HG03378 (cell line): ENCODE results near the gene NCAPD3.

Experiments used
- ATAC-seq: cut with Tn5 transposase; IDR thresholded peaks from one replicate; pipeline ENCODE4 v1.9.1; 2021; ENCODE audit warnings: mild to moderate bottlenecking, moderate library complexity; ENCODE audit not compliant: unreplicated experiment

Gene NCAPD3

DNA sequence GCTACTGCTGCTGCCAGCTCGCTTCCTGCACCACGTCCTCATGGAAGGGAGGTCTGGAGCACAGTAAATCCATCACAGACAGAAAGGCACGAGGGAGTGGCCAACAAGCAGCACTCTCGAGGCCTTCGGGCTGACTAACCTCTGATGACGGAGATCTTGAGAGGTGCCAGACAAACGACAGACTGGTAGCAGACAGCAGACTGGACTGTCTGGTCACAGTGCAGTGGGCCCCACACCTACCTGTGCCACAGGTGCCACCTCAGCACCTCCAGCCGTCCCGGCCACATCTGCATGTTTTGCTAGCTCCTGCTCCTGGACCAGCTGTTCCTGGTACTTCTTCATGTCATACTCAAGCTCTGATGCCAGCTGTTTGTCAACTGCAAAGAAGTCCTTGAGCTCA is 64.1 kb downstream of the NCAPD3 start:
- no peak for ATAC-seq

DNA sequence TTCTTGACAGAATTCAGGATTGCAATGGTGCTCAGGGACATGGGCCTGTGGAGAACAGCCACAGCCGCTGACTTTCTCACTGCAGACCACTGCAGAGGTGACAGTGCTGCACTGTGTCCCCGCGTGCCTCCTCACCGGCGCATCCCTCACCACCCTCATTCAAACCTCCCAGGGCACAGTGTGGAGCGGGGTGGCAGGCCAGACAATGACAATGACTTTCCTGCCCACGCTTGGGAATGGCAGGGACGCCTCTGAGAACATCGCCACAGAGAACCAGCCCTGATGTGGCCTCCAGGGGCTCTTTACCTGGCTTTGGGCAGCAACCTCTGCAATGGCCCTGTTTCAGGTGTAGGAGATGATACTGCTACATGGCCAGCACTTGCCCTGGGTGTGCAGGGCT is 65.7 kb downstream of the NCAPD3 start:
- ATAC-seq, result no peak

DNA sequence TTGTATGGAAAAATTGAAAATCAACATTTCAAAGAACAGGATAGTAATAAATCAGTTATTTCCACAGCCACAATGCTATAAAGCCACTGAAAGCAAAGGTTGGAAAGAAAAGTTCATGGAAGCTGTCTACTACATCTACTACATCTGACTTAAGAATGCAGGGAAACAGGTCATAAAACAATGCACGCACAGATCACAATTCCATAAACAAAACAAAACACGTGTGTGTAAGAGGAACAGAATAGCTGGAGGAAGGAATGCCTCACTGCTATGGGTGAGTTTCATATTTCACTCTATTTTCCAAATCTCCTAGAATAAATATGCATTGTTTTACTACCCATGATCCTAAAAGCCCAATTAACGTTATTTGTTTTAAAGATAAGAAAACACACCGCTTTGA is 66.3 kb downstream of the NCAPD3 start:
- no peak for ATAC-seq

DNA sequence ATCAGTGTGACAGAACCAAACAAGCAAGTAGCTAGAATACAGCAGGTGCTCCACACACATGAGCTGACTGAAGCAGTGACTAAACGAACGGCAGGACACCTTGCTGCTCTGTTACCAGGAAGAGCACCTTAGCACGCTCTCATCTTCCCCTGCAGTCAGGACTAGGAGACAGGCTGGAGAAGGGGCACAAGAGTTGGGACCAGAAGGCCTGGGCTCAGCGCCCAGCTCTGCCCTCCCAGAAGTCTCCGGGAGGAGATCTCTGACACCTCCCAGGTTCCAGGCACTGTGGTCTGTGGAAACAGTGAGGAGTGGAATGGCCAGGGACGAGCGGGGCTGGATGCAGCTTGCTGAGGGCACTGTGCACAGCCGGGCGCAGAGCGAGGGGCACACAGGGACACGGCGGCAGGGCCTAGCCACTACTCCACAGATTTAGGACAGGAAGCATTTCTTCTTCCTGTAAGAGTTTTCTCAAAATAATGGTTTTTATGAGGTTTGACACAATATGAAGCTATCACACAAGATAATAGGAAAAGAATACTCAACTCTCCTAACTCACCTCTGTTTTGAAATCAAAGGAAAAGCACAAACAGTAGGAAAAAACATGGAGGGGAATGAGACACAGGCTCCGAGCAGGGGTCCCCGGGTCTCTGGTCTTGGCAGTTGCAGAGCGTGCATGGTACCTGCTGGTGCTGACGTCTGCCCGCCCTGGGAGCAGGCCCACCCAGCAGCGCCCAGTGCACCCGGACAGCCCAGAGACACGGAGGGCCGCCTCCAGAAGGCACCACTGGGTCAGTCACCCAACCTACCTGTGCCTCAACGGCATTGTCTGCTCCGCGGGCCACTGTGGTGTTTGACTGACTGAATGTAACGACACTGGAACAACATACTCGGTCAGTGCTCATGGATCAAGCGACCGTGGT is 67.6 kb downstream of the NCAPD3 start:
- ATAC-seq, result no peak

DNA sequence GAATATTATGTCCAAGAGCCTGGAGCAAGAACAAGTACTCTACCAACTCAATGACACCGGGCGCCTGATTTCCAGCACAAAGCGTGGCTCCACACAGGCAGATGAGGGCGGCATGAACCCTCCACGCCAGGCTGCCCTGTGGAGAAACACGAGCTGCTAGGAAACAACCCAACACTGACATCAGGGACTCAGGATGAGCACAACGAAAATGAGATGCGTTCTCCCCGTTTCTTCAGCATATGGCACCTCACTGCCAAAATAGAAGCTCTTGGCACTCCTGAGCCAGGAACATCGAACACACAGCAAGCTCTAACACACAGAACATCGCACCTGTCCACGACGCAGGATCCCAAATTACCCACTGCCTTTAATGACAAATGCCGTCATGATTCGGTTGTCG is 68.3 kb downstream of the NCAPD3 start:
- no peak for ATAC-seq

DNA sequence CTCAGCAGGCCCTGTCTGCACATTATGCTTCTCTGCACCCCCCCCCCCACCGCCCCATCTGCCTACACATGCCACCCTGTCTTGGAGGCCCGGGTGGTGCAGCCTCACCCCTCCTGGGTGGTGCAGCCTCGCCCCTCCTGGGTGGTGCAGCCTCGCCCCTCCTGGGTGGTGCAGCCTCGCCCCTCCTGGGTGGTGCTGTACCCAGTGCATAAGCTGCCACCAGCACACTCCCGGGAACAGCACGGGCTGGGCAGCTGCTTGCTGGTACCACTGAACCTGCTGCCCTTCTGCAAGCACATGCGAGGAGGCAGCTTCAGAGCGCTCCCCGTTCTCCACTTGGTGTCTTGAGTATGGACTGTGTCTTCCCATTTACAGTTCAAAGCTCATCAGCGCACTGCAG is 69.3 kb downstream of the NCAPD3 start:
- no peak for ATAC-seq

DNA sequence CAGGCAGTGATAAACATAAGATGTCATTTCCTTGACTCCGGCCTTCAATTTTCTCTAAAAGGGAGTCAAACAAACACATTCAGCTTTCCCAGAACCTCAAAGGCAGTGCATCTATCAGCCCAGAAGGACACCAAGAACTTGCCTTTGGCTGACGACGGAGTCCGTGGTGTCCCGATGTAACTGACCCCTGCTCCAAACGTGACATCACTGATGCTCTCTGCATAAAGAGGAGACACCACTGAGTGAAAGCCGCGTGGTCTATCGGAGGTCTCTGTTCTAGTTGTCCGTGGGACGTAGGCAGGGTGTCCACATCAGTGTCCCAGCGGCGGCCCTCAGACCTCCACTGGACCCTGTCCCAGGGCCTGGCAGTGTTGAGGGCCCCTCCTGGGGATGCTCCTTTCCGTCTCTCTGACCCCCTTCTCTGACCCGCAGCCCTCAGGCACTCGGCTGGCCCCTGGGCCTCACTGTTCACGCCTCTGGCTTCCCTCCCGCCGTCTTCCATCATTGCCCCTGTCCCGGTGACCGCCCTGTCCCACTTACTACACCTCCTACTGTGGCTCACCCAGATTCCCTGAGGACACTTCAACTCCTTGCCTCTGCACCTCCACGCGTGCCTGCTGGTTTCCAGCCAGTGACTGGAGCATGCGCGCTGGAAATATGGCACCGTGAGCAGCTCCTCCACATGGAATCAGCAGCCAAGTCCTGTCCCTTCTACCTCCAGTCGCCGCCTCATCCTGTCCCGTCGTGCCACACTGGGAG is 70.4 kb downstream of the NCAPD3 start:
- ATAC-seq, result no peak

DNA sequence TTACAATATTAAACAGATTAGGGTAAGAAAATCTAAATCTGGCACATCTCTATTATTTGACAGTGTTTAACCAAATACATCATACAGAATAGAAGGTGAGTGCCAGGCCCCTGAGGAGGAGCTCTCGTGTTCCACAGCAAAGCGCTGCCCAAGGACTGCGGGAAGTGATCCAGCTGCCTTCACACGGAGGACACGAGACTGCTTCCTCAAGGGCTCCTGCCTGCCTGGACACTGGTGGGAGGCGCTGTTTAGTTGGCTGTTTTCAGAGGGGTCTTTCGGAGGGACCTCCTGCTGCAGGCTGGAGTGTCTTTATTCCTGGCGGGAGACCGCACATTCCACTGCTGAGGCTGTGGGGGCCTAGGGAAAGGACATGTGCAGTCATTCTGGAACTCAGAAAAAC is 71.1 kb downstream of the NCAPD3 start:
- ATAC-seq, result no peak

DNA sequence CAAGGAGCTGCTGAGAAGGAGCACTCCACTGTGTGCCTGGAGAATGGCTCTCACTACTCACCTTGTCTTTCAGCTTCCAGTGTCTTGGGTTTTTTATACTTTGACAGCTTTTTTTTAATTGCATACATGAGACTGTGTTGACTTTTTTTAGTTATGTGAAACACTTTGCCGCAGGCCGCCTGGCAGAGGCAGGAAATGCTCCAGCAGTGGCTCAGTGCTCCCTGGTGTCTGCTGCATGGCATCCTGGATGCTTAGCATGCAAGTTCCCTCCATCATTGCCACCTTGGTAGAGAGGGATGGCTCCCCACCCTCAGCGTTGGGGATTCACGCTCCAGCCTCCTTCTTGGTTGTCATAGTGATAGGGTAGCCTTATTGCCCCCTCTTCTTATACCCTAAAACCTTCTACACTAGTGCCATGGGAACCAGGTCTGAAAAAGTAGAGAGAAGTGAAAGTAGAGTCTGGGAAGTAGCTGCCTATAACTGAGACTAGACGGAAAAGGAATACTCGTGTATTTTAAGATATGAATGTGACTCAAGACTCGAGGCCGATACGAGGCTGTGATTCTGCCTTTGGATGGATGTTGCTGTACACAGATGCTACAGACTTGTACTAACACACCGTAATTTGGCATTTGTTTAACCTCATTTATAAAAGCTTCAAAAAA is 72.6 kb downstream of the NCAPD3 start:
- ATAC-seq, result no peak

DNA sequence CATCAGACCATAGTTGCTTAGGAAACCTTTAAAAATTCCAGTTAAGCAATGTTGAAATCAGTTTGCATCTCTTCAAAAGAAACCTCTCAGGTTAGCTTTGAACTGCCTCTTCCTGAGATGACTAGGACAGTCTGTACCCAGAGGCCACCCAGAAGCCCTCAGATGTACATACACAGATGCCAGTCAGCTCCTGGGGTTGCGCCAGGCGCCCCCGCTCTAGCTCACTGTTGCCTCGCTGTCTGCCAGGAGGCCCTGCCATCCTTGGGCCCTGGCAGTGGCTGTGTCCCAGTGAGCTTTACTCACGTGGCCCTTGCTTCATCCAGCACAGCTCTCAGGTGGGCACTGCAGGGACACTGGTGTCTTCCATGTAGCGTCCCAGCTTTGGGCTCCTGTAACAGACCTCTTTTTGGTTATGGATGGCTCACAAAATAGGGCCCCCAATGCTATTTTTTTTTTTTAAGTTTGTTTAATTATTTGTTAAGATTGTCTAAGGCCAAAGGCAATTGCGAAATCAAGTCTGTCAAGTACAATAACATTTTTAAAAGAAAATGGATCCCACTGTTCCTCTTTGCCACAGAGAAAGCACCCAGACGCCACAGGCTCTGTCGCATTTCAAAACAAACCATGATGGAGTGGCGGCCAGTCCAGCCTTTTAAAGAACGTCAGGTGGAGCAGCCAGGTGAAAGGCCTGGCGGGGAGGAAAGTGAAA is 73.4 kb downstream of the NCAPD3 start:
- no peak for ATAC-seq

DNA sequence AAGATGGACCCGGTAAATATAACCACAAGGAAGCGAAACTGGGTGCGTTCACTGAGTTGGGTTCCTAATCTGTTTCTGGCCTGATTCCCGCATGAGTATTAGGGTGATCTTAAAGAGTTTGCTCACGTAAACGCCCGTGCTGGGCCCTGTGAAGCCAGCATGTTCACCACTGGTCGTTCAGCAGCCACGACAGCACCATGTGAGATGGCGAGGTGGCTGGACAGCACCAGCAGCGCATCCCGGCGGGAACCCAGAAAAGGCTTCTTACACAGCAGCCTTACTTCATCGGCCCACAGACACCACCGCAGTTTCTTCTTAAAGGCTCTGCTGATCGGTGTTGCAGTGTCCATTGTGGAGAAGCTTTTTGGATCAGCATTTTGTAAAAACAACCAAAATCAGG is 74.4 kb downstream of the NCAPD3 start:
- ATAC-seq, result no peak

DNA sequence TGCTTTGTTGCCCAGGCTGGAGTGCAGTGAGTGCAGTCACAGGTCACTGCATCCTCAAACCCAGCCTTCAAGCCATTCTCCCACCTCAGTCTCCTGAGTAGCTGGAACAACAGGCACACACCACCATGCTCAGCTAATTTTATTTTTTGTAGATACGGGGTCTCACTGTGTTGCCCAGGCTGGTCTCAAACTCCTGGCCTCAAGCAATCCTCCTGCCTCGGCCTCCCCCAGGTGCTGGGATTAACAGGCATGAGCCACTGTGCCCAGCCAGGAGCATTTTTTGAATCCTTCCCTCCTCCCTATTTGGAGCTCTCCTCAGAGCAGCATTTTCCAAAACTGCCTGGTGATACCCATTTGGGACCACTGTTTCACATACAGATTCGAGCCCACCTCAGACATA is 77.2 kb downstream of the NCAPD3 start:
- ATAC-seq, result no peak

DNA sequence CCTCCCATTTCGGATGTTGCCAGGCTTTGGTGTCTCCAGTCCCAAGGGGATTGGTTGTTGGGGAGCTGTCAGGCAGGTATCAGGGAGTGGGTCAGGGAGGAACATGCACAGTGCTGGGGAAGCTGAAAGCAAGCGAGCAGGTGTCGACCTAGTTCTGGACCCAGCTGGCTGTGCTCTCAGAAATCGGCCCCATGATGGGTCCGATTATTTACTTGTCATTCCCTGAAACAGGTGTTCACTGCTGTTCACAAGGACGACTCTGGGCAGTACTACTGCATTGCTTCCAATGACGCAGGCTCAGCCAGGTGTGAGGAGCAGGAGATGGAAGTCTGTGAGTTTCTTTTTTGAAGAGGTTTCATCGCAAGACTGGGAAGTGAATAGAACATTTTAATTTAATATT is 78.1 kb downstream of the NCAPD3 start:
- no peak for ATAC-seq

DNA sequence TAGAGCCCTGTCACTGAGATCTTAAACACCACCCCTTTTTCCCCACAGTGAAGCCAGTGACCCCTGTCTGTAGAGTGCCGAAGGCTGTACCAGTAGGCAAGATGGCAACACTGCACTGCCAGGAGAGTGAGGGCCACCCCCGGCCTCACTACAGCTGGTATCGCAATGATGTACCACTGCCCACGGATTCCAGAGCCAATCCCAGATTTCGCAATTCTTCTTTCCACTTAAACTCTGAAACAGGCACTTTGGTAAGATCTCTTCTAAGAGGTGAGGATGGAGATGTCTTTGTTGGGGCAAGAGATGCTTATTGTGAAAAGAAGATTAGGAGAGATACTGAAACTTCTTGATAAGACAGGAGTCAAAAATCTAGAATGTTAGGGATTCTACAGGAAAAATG is 79.0 kb downstream of the NCAPD3 start:
- ATAC-seq, result no peak

DNA sequence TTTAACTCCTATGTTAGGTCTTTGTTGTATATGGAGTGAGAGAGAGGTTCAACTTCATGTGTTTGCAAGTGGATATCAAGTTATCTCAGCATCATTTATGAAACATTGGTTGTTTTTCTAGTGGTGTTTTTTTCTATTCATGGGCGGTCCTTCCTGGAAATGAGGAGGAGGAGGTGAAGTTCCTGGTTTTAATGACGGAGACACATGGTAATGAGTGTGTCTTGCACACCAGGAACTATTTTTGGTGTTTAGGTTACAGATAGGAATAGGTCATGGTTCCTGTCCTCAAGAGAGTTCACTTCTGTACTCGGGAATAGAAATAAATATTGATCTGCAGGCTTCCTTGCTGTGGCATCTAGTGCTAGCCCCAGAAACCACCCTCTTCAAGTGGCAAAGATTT is 80.0 kb downstream of the NCAPD3 start:
- ATAC-seq, result no peak

DNA sequence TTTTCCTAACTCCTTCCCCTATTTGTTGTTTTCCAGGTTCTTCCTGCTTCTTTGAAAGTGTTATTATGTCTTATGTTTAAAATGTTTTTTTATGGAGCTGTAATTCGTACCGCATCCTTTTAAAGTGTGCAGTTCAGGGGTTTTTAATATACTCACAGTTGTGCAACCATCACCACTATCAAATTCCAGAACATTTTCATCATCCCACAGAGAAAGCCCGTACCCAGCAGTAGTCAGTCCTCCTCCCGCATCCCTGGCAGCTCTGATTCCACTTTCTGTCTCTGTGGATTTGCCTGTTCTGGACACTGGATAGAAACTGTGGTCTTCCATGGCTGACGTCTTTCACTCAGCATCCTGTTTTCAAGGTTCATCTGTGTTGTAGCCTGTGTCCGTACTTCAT is 81.2 kb downstream of the NCAPD3 start:
- ATAC-seq, result no peak

DNA sequence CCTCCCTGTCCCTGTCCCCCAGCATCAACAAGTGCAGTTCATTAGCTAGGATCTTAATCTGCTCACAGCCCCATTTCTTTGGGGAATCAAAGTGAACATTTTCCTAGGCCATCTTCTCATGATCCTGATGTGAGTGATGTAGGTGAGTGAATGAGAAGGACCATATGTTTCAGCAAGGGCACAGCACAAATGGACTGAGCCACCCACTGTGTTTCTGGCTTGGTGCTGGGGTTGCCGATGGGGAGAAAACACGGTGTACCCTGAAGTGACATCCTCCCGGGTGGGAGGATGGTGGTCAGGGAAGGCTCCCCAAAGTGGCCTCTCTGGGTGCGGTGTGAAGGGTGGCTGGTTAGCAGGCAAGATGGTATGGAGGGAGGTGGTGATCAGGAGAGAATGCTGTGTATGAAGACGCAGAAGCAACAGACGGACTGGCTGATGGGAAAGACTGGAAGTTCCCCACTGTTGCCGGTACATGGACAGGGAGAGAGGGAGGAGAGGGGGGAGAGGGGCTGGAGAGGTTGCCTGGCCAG is 82.7 kb downstream of the NCAPD3 start:
- ATAC-seq, result no peak

DNA sequence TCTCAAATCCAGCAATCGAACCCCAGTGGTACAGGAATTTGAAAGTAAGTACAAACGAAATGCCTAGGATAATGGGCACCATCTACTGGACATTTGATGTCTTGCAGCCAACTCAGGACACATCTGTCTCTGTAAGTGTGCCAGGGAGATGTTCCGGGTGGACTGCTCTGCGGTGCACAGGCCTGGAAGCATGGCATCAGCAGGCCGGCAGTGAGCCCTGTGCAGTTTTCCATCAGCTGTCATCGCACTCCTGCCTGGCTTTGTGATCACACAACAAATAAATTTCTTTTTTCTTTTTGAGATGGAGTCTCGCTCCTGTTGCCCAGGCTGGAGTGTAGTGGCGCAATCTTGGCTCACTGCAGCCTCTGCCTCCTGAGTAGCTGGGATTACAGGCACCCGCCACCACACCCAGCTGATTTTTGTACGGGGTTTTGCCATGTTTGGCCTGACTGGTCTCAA is 83.9 kb downstream of the NCAPD3 start:
- peak; percentile 70 for ATAC-seq

DNA sequence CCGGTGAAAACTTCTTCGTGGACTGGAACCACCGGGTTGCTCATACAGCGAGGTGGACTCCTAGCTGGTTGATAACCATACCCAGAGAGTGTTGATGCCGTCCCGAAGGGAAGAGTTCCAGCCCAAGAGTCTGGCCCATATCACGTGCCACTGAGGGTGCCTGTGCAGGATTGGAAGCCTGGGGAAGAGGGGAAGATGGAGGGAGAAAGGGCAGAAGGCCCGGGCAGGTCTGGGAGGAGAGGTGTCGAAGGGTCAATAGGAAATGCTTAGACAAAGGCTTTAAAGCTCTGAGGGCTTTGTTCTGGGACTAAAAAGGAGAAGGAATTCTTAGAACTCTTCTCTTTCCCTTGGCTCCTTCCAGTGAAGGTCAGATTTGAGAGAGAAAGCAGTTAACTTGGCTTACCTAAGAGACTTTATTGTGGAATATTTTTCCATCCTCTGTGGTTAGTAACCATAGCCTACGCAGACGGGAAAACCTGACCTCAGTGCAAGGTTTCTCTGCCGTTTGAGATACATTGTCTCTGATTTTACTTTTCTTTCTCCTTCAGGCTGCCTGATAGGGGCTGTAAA is 84.4 kb downstream of the NCAPD3 start:
- ATAC-seq, result no peak

DNA sequence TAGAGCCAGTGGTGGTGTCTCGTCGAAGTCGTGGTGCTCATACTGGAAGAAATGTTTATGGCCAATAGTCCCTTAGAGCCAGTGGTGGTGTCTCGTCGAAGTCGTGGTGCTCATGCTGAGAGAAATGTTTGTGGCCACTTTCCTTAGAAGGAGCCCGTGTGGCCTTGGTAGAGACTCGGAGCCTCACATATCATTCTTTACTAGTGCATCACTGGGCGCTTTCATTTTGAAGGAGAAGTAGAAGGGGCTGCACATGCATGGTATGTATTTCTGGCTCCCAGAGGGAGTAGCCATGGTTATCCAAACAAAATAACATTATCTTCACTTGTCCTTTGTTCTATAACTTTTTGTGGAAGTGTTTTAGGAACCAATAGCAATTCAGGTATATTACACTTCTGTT is 85.4 kb downstream of the NCAPD3 start:
- ATAC-seq, result no peak
